Fibroblast of pulmonary artery (primary cell): ENCODE measurements around the gene LARGE1.

Source experiments
- DNase-seq: peaks from one replicate; pipeline ENCODE4 v3.0.0-alpha.2; 2010; ENCODE audit warnings: low read depth
- H3K4me3 ChIP-seq: replicated peaks from 2 replicates; pipeline ENCODE4 v1.5.1; 2011; ENCODE audit warnings: low read depth, mild to moderate bottlenecking, control low read depth, low read length, moderate library complexity
- TF ChIP-seq, protein P1 (sequence below): IDR thresholded peaks from 2 replicates; pipeline ENCODE4 v1.5.1; 2011; ENCODE audit warnings: mild to moderate bottlenecking, control low read depth, low read length, inconsistent platforms; ENCODE audit errors: missing control alignments

LARGE1 gene

DNA sequence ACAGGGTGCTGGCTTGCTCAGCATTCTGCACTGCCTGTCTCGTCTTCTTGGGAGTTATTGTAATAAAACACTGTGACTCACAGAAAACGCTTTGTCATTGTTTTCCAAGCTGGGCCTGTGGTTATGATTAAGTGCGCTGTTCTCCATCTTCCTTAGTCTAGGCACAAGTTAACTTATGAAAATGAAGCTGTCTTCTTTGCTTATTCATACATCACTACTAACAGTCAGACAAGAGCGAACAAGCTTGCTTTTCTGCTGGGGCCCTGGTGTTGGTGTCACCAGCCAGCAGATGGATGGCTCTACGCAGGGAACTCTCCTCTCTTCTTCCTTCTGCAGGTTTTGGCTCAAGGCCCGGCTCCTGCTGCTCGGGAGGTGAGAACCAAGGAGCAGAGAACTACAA is 482.0 kb downstream of the LARGE1 start:
- no peak overlapping the region for H3K4me3 ChIP-seq
- TF ChIP-seq, protein P1, sequence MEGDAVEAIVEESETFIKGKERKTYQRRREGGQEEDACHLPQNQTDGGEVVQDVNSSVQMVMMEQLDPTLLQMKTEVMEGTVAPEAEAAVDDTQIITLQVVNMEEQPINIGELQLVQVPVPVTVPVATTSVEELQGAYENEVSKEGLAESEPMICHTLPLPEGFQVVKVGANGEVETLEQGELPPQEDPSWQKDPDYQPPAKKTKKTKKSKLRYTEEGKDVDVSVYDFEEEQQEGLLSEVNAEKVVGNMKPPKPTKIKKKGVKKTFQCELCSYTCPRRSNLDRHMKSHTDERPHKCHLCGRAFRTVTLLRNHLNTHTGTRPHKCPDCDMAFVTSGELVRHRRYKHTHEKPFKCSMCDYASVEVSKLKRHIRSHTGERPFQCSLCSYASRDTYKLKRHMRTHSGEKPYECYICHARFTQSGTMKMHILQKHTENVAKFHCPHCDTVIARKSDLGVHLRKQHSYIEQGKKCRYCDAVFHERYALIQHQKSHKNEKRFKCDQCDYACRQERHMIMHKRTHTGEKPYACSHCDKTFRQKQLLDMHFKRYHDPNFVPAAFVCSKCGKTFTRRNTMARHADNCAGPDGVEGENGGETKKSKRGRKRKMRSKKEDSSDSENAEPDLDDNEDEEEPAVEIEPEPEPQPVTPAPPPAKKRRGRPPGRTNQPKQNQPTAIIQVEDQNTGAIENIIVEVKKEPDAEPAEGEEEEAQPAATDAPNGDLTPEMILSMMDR, result no peak
- DNase-seq, result peak; percentile 78

GRCh38 chr22:33431300-33431699 is 489.0 kb downstream of the LARGE1 start:
- TF ChIP-seq, protein P1, result no peak
- no peak for DNase-seq
- no peak overlapping the region for H3K4me3 ChIP-seq

- TF ChIP-seq, protein P1, result no peak
- H3K4me3 ChIP-seq, result no peak overlapping the region
- DNase-seq, result no peak
Observed at GRCh38 chr22:33429281-33429680, 491.0 kb downstream of the LARGE1 start.

DNA sequence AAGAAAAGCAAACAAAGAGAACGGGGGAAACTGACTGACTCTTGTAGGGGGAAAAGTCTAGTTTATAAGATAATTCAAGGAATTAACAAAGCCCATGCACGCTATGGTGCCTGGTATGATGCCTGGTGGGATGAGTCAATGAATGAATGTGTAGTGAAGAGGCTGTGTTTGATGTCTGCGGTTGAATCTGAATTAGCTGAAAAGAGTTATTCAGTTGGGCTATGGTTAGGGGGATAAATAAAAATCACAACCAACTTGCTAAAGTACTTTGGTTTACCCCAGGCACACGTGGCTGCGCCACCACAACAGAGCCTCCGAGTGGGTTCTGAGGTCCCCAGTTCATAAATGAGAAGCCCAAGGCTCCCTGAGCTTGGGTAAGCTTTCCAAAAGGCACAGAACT is 492.8 kb downstream of the LARGE1 start:
- no peak for DNase-seq
- TF ChIP-seq, protein P1, result no peak
- no peak overlapping the region for H3K4me3 ChIP-seq

DNA sequence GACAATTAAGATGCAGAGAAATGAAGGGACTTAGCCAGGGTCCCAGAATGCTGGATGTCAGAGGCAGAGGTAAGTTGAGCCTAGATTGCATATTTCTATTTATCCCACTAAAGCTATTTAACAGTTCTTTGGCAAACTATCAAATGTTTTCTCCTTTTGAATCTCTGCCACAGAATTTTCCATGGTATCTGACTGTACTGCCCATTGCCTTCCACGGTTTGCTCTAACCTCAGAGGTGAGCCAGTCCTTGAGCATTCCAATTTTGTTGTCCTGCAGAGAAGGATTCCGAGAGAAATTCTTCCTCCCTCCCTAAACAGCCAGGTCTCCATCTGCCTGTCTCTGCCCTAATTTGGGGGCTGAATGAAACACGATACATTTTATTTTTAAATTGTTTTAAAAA is 493.8 kb downstream of the LARGE1 start:
- no peak overlapping the region for H3K4me3 ChIP-seq
- TF ChIP-seq, protein P1, result no peak
- no peak for DNase-seq

DNA sequence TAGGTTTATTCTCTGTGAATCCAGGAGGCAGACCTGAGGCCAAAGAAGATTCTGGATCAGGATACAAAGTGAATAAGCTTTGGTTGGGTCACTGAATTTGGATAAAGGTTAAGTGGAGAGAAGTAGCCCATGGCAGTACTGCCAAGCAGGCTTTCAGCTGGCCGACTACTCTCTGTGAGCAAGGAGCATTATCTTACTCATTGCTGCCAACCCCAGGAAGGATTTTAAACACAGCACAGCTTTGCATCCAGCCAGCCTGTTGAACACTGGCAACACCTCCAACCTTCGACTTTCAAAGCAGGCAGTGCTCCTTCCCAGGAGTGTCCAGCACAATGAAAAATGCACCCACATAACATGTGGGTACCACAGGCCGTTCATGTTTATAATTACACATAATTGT is 498.4 kb downstream of the LARGE1 start:
- TF ChIP-seq, protein P1, result no peak
- H3K4me3 ChIP-seq, result no peak overlapping the region
- DNase-seq, result no peak

DNA sequence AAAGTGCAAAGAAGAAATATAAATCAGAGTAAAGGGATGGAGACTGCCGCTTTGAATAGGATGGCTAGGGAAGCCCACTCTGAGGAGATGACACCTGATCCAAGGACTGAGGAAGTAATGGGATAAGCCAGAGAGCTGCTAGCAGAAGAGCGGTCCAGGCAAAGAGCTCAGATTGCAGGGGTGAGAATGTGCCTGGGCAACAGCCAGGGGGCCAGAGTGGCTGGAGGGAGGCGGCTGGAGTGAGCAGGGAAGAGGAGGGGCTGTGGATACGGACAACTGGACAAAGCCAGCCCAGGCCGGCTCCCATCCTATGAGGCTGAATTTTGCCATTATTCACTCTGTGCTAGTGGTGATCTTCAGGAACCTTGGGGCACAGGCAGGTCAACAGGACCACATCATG is 501.8 kb downstream of the LARGE1 start:
- no peak for DNase-seq
- H3K4me3 ChIP-seq, result no peak overlapping the region
- TF ChIP-seq, protein P1, result no peak
